Progenitor cell of endocrine pancreas (in vitro differentiated cells): ENCODE data around the gene IL2RA. TPM values are rescaled to one million over a fixed set of nuclear protein-coding genes. Genes with fewer than 3 reads are reported as not detected.
A peak's percentile ranks its signal among the peaks of the same experiment; 100 is the strongest.

Experiments
- DNase-seq: peaks from one replicate; pipeline ENCODE4 v3.0.0; 2021; ENCODE audit warnings: low spot score; ENCODE audit not compliant: unreplicated experiment
- H3K27ac Mint-ChIP-seq: 2 replicates; pipeline ENCODE4 v1.8.0; 2021; ENCODE audit warnings: mild to moderate bottlenecking, moderate library complexity, mixed read lengths
- H3K27me3 Mint-ChIP-seq: 2 replicates; pipeline ENCODE4 v1.8.0; 2021; ENCODE audit warnings: mixed read lengths
- H3K36me3 Mint-ChIP-seq: 2 replicates; pipeline ENCODE4 v1.8.0; 2022; ENCODE audit warnings: mixed read lengths; ENCODE audit not compliant: insufficient read depth
- H3K4me1 Mint-ChIP-seq: 2 replicates; pipeline ENCODE4 v1.8.0; 2021; ENCODE audit warnings: low read depth, mixed read lengths
- H3K4me3 Mint-ChIP-seq: 2 replicates; pipeline ENCODE4 v1.8.0; 2021; ENCODE audit warnings: low read depth, mild to moderate bottlenecking, moderate library complexity, mixed read lengths
- H3K9me3 Mint-ChIP-seq: 2 replicates; pipeline ENCODE4 v1.8.0; 2021; ENCODE audit warnings: low read depth, mixed read lengths
- total RNA-seq: library from RNA; stranded (reverse); gene quantifications from 2 replicates; pipeline ENCODE4 v1.2.1, GENCODE V29; 2021
- TF ChIP-seq, protein P1 (sequence below): fragments of 200-600 bp; sonication (generic); IDR thresholded peaks from one replicate; pipeline ENCODE4 v1.5.0; 2021; ENCODE audit warnings: antibody characterized with exemption, mild to moderate bottlenecking; ENCODE audit not compliant: unreplicated experiment

Gene IL2RA
- total RNA-seq, 1 donor from 2014 or later = not detected

- H3K36me3 Mint-ChIP-seq = peaks cover 11% of the 10 kb centered on the region
- no peaks in the 10 kb centered on the region for H3K27me3 Mint-ChIP-seq
- DNase-seq = no peak
- no peak overlapping the region for H3K4me3 Mint-ChIP-seq
- no peaks in the 10 kb centered on the region for H3K9me3 Mint-ChIP-seq
- peaks cover 9% of the 10 kb centered on the region for H3K4me1 Mint-ChIP-seq
- H3K27ac Mint-ChIP-seq = no peak overlapping the region
- TF ChIP-seq, protein P1, sequence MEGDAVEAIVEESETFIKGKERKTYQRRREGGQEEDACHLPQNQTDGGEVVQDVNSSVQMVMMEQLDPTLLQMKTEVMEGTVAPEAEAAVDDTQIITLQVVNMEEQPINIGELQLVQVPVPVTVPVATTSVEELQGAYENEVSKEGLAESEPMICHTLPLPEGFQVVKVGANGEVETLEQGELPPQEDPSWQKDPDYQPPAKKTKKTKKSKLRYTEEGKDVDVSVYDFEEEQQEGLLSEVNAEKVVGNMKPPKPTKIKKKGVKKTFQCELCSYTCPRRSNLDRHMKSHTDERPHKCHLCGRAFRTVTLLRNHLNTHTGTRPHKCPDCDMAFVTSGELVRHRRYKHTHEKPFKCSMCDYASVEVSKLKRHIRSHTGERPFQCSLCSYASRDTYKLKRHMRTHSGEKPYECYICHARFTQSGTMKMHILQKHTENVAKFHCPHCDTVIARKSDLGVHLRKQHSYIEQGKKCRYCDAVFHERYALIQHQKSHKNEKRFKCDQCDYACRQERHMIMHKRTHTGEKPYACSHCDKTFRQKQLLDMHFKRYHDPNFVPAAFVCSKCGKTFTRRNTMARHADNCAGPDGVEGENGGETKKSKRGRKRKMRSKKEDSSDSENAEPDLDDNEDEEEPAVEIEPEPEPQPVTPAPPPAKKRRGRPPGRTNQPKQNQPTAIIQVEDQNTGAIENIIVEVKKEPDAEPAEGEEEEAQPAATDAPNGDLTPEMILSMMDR = no peak
Measured at GRCh38 chr10:6095810-6096570, 33.8 kb upstream of the IL2RA start.

DNA sequence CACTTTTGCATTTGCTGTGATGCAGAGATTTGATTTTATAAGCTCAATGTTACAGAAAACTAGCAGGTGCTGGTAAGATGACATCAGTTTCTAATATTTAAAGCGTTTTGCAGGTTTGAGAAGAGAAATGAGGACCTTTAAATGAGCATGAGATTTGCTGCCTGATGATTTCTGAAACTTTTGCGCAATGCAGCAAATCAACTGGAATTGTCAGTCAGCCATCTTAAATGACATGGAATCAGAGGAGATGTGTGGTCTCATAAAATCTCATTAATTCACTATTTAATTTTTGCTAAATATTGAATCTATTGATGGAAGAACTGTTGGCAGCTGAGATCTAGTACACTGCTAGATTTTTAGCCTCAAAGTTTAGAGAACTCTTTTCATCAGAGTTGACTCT is 30.6 kb upstream of the IL2RA start:
- TF ChIP-seq, protein P1 = no peak
- Mint-ChIP-seq H3K9me3 (no peaks in the 10 kb centered on the region), H3K4me1 (peaks cover 23% of the 10 kb centered on the region), H3K27ac (no peak overlapping the region), H3K36me3 (peaks cover 5% of the 10 kb centered on the region), H3K4me3 (no peak overlapping the region), H3K27me3 (no peaks in the 10 kb centered on the region)
- DNase-seq = no peak

DNA sequence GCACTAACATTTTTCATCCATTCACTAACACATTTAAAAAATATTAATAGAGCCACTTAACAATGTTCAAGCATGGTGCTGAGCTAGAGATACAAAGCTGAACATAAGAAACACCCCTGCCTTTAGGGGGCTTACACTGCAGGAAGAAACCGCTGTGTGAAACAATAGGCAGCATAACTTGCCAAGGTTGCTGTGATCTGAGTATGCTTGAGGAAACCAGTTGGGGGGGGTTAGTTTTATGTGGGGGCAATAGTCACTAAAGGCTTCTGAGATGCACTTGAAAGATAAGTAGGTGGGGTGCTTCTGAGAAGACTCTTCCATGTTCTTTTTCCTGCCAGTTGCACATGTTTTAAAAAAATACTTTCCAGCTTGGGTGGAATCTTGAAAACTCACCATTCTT is 29.5 kb upstream of the IL2RA start:
- Mint-ChIP-seq H3K27ac (no peak overlapping the region), H3K4me3 (peak overlapping the region; percentile 25), H3K27me3 (no peaks in the 10 kb centered on the region), H3K9me3 (no peaks in the 10 kb centered on the region), H3K4me1 (peaks cover 23% of the 10 kb centered on the region), H3K36me3 (no peaks in the 10 kb centered on the region)
- no peak for DNase-seq
- TF ChIP-seq, protein P1 = no peak

GRCh38 chr10:6089334-6090219 is 27.4 kb upstream of the IL2RA start:
- Mint-ChIP-seq H3K9me3 (no peaks in the 10 kb centered on the region), H3K27me3 (no peaks in the 10 kb centered on the region), H3K4me1 (peaks cover 20% of the 10 kb centered on the region), H3K4me3 (peak overlapping the region; percentile 91), H3K27ac (peak overlapping the region; percentile 95), H3K36me3 (no peaks in the 10 kb centered on the region)
- DNase-seq = peak; percentile 43
- TF ChIP-seq, protein P1 = no peak

DNA sequence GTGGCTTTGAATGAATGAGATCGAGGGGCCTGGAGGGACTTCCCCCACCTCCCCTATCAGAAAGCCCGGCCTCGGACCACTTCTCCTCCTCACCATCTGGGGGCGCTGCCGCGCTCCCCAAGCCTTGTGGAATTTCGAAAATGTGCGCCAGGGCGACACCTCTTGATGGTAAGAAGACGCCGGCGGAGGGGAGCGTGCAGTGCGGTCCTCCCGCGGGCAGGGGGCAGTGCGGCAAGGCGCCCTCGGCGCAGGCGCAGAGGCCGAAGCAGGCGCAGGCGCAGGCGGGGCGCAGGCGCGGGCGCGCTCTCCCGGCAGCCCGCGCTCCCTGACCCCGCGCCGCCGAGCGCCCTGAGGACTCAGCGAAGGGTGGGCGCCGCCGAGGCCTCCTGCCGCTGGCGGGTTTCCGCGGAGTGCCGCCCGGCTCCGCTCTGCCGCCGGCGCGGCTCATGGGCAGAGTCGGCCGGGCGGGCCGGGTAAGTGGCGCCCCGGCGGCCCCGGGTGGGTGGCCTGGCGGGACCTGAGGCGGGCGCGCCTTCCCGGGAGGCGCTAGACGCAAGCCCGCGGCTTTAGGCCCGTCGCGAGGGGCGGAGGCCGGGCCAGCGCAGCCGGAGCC is 26.7 kb upstream of the IL2RA start, which contains the start of gene RBM17:
Gene RBM17, plus strand, starts transcription at position 314 of the 613 bp plus-strand sequence. CDS start 8,032 bp downstream, outside the sequence.
- Mint-ChIP-seq H3K4me3 (peak within 1 kb of the TSS; percentile 91), H3K4me1 (peaks cover 19% of the 10 kb centered on the region), H3K36me3 (no peaks in the 10 kb centered on the region), H3K27me3 (peaks cover 2% of the 10 kb centered on the region), H3K9me3 (no peaks in the 10 kb centered on the region), H3K27ac (peak within 1 kb of the TSS; percentile 95)
- DNase-seq = peak; percentile 97
- TF ChIP-seq, protein P1 = peak; percentile 100
